ENCODE data around the gene ABCA8. TPM values are rescaled to one million over a fixed set of nuclear protein-coding genes. Genes with fewer than 3 reads are reported as not detected.
"Not testable (repeated sequence)": the region's sequence is repeated elsewhere in the genome, so short reads cannot be mapped to it uniquely, and the experiment has no call there.

ABCA8 gene
- 10 to 100 TPM in 2 of 3 donors, 1 to 10 TPM in 1; 3.7 to 32.8 (median 22.9) TPM for polyA plus RNA-seq

GRCh38 chr17:68955181-68955841 lies at the start of gene ABCA8:
ABCA8 (minus strand) TSS chr17:68955392; CDS start chr17:68942034, 13,358 bp downstream.
- no peak within 1 kb of the TSS for H3K27ac ChIP-seq (ENCODE audit: low read depth, low read length)
- 42 to 57% (median 52%) methylated on average over 4 of the region's 4 CpGs for WGBS, 3 donors

- 88 to 96% (median 92%) methylated on average over 18 to 19 of the region's 27 CpGs for WGBS, 3 donors
- H3K27ac ChIP-seq (ENCODE audit: low read depth, low read length): not testable (repeated sequence)
Observed at GRCh38 chr17:69004759-69005158, 49.6 kb upstream of the ABCA8 start.

GRCh38 chr17:68999743-69000142 lies 44.6 kb upstream of the ABCA8 start:
- WGBS, 3 donors: 81 to 94% (median 87%) methylated on average over 2 to 3 of the region's 3 CpGs
- H3K27ac ChIP-seq (ENCODE audit: low read depth, low read length): not testable (repeated sequence)

- WGBS, 3 donors: 57 to 71% (median 61%) methylated on average over 4 of the region's 4 CpGs
- H3K27ac ChIP-seq (ENCODE audit: low read depth, low read length): no peak overlapping the region
Observed at GRCh38 chr17:68993112-68993511, 37.9 kb upstream of the ABCA8 start.

GRCh38 chr17:68987966-68988365 lies 32.8 kb upstream of the ABCA8 start:
- WGBS, 3 donors: 68 to 77% (median 75%) methylated on average over 4 of the region's 4 CpGs
- no peak overlapping the region for H3K27ac ChIP-seq (ENCODE audit: low read depth, low read length)

GRCh38 chr17:68981288-68981687 lies 26.1 kb upstream of the ABCA8 start:
- H3K27ac ChIP-seq (ENCODE audit: low read depth, low read length): no peak overlapping the region
- WGBS, 3 donors: 7 to 49% (median 10%) methylated on average over 2 of the region's 2 CpGs

GRCh38 chr17:68973098-68973846 lies 18.1 kb upstream of the ABCA8 start:
- no peak overlapping the region for H3K27ac ChIP-seq (ENCODE audit: low read depth, low read length)
- 48 to 57% (median 51%) methylated on average over 3 of the region's 3 CpGs for WGBS, 3 donors

- WGBS, 3 donors: 52 to 59% (median 55%) methylated on average over 4 of the region's 4 CpGs
- no peak overlapping the region for H3K27ac ChIP-seq (ENCODE audit: low read depth, low read length)
Observed at GRCh38 chr17:68972119-68972704, 17.0 kb upstream of the ABCA8 start.

GRCh38 chr17:68969101-68969500 lies 13.9 kb upstream of the ABCA8 start:
- H3K27ac ChIP-seq (ENCODE audit: low read depth, low read length): no peak overlapping the region
- 61 to 90% (median 72%) methylated on average over 5 of the region's 5 CpGs for WGBS, 3 donors

GRCh38 chr17:68963958-68964357 lies 8.8 kb upstream of the ABCA8 start:
- H3K27ac ChIP-seq (ENCODE audit: low read depth, low read length): no peak overlapping the region
- WGBS, 3 donors: 78 to 89% (median 83%) methylated on average over 4 of the region's 4 CpGs

GRCh38 chr17:68961214-68961882 lies 6.2 kb upstream of the ABCA8 start:
- 66 to 74% (median 70%) methylated on average over 9 of the region's 9 CpGs for WGBS, 3 donors
- H3K27ac ChIP-seq (ENCODE audit: low read depth, low read length): no peak overlapping the region

GRCh38 chr17:68959117-68959516 lies 3.9 kb upstream of the ABCA8 start:
- WGBS, 3 donors: 78 to 98% (median 95%) methylated on average over 2 of the region's 2 CpGs
- H3K27ac ChIP-seq (ENCODE audit: low read depth, low read length): not testable (repeated sequence)

GRCh38 chr17:68957944-68958343 lies 2.8 kb upstream of the ABCA8 start:
- no peak overlapping the region for H3K27ac ChIP-seq (ENCODE audit: low read depth, low read length)
- 95 to 100% (median 96%) methylated on average over 1 of the region's 1 CpG for WGBS, 3 donors

GRCh38 chr17:68954146-68954896 lies 871 bp downstream of the ABCA8 start:
- no peak overlapping the region for H3K27ac ChIP-seq (ENCODE audit: low read depth, low read length)
- 54 to 78% (median 60%) methylated on average over 4 of the region's 4 CpGs for WGBS, 3 donors

- WGBS, 3 donors: 71 to 91% (median 77%) methylated on average over 4 of the region's 4 CpGs
- no peak overlapping the region for H3K27ac ChIP-seq (ENCODE audit: low read depth, low read length)
Observed at GRCh38 chr17:68953340-68953997, 1.7 kb downstream of the ABCA8 start.

GRCh38 chr17:68950725-68951124 lies 4.5 kb downstream of the ABCA8 start:
- 81 to 88% (median 87%) methylated on average over 4 of the region's 4 CpGs for WGBS, 3 donors
- H3K27ac ChIP-seq (ENCODE audit: low read depth, low read length): no peak overlapping the region

GRCh38 chr17:68947868-68948267 lies 7.3 kb downstream of the ABCA8 start:
- 96 to 100% (median 96%) methylated on average over 1 of the region's 1 CpG for WGBS, 3 donors
- not testable (repeated sequence) for H3K27ac ChIP-seq (ENCODE audit: low read depth, low read length)

Data from adipose tissue (tissue), 3 donors.